ENCODE measurements around the gene LRRC73.

- TF ChIP-seq TAF1 (IDR thresholded peaks at IDR 0.05; ENCODE audit: borderline replicate concordance, low read depth, low read length) (no peak), POLR2AphosphoS5 (IDR thresholded peaks at IDR 0.05; ENCODE audit: low read depth, low read length) (no peak), POLR2A (IDR thresholded peaks at IDR 0.05; ENCODE audit: low read depth, low read length) (no peak)
Observed at GRCh38 chr6:43471399-43471798, 38.7 kb downstream of the LRRC73 start.
